GM23248 (cell line): ENCODE measurements around the gene SAMD14. TPM values are rescaled to one million over a fixed set of nuclear protein-coding genes. Genes with fewer than 3 reads are reported as not detected.
A peak's percentile ranks its signal among the peaks of the same experiment; 100 is the strongest.

ENCODE experiments used
- DNase-seq: peaks from one replicate; pipeline ENCODE4 v3.0.0-alpha.2; 2015
- H2AFZ ChIP-seq: fragments of 200-600 bp; sonication (generic); 2 replicates; pipeline ENCODE4 v1.6.1; 2016; ENCODE audit warnings: antibody characterized with exemption
- H3F3A ChIP-seq: fragments of 200-600 bp; sonication (generic); 2 replicates; pipeline ENCODE4 v1.6.1; 2016; ENCODE audit warnings: mild to moderate bottlenecking, antibody characterized with exemption, mixed run types; ENCODE audit not compliant: insufficient read depth
- H3K27ac ChIP-seq: fragments of 200-600 bp; sonication (generic); 2 replicates; pipeline ENCODE4 v1.5.1; 2016; ENCODE audit warnings: mild to moderate bottlenecking
- H3K27me3 ChIP-seq: fragments of 200-600 bp; sonication (generic); replicated peaks from 2 replicates; pipeline ENCODE4 v1.6.1; 2016; ENCODE audit warnings: mild to moderate bottlenecking; ENCODE audit not compliant: insufficient read depth
- H3K36me3 ChIP-seq: fragments of 200-600 bp; sonication (generic); 2 replicates; pipeline ENCODE4 v1.6.1; 2016; ENCODE audit warnings: low read depth, mild to moderate bottlenecking
- H3K4me1 ChIP-seq: fragments of 200-600 bp; sonication (generic); 2 replicates; pipeline ENCODE4 v1.6.1; 2016; ENCODE audit warnings: mild to moderate bottlenecking; ENCODE audit not compliant: insufficient read depth
- H3K4me2 ChIP-seq: fragments of 200-600 bp; sonication (generic); one replicate; pipeline ENCODE4 v1.6.1; 2016; ENCODE audit warnings: mild to moderate bottlenecking; ENCODE audit not compliant: unreplicated experiment
- H3K4me3 ChIP-seq: fragments of 200-600 bp; sonication (generic); 2 replicates; pipeline ENCODE4 v1.5.1; 2016; ENCODE audit warnings: mild to moderate bottlenecking
- H3K79me2 ChIP-seq: fragments of 200-600 bp; sonication (generic); 2 replicates; pipeline ENCODE4 v1.6.1; 2016; ENCODE audit warnings: mild to moderate bottlenecking; ENCODE audit not compliant: insufficient read depth
- H3K9ac ChIP-seq: fragments of 200-600 bp; sonication (generic); 2 replicates; pipeline ENCODE4 v1.6.1; 2016; ENCODE audit warnings: mild to moderate bottlenecking
- H3K9me2 ChIP-seq: fragments of 200-600 bp; sonication (generic); 2 replicates; pipeline ENCODE4 v1.6.1; 2016; ENCODE audit warnings: mixed run types, mild to moderate bottlenecking, moderate library complexity; ENCODE audit not compliant: insufficient read depth
- H3K9me3 ChIP-seq: fragments of 200-600 bp; sonication (generic); one replicate; pipeline ENCODE4 v1.6.1; 2017; ENCODE audit warnings: low read depth
- H4K20me1 ChIP-seq: fragments of 200-600 bp; sonication (generic); 2 replicates; pipeline ENCODE4 v1.6.0; 2016; ENCODE audit not compliant: insufficient read depth
- EZH2 ChIP-seq: fragments of 200-600 bp; sonication (generic); IDR thresholded peaks from 2 replicates; pipeline ENCODE4 v1.6.1; 2018; ENCODE audit warnings: antibody characterized with exemption, mild to moderate bottlenecking; ENCODE audit not compliant: insufficient read depth, poor library complexity, severe bottlenecking
- EZH2phosphoT487 ChIP-seq: fragments of 200-600 bp; sonication (generic); IDR thresholded peaks from 2 replicates; pipeline ENCODE4 v1.6.1; 2018; ENCODE audit warnings: antibody characterized with exemption, moderate library complexity, mild to moderate bottlenecking, low read depth; ENCODE audit not compliant: insufficient read depth
- WGBS, 2 experiments: methylation state at CpG; one replicate each; pipeline ENCODE4 v1.1.6; 2015 to 2017; ENCODE audit warnings: low lambda C conversion rate in 2 of 2, low coverage in 1 of 2; ENCODE audit errors: missing lambda C conversion rate in 2 of 2; 5-methylcytosine and 5-hydroxymethylcytosine counted together
- in situ Hi-C: fragments of 300-500 bp; cut with MboI; formaldehyde crosslinking; loops from 2 replicates; pipeline ENCODE4 v1.15.0; 2020
- polyA plus RNA-seq: library from polyadenylated mRNA; unstranded; fragments of >200 nt; fragmentation: Nextera tagmentation; extraction: Ambion mirVana; gene quantifications from 2 replicates; pipeline ENCODE4 v1.2.1, GENCODE V29; 2016
- total RNA-seq: library from RNA; depleted of rRNA; stranded (reverse); fragments of >200 nt; shearing (Covaris generic); gene quantifications from 2 replicates; pipeline ENCODE4 v1.2.3, GENCODE V29; 2014

Gene SAMD14
- total and polyA plus RNA-seq, 2 experiments from 2014 or later, result 1.3 to 3.0 TPM

DNA sequence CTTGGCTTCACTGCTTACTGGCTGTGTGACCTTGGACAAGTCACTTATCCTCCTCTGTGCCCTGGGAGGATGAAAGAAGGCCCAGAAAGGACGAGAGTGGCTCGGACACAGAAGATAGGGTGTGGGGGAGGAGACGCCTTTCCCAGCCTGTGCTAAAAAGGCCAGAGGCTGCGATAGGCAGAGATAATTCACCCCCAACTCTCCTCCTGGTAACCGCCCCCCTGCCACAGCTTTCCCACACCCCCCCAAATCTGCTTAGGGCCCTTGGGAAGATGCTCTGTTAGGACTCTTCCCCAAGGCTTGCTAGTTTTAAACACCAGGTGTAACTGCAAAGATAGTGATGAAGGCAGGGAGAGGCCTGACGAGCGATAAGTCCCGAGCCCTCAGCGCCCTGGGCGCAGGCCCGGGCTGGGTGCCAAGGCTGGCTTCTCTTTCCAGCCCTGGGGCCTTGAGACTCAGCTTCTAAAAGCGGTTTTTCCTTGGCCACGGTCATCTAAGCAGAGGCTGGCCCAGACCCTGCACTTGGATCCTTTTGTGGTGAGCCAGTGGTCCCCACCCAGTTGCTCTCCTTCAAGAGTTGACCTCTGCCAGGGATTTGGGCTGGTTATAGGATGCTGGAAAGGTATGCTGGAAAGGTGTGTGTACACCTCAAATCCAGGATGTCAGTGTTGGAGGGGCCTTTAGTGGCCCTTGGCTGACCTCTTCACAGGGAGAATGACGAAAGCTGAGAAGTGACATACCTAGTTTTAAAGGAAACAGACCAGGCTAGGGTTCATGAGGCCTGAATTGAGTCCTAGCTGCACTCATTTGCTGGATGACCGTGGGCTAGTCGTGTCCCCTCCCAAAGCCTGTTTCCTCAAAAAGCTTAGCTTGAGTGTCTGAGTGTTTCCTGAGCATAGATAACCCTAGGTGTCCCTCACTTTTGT, 24.0 kb upstream of the SAMD14 start:
- in situ Hi-C loops, result no loop called here
- TF ChIP-seq EZH2phosphoT487, result no peak
- no peak for TF ChIP-seq EZH2
- Histone ChIP-seq H3F3A (peaks cover 30% of the 10 kb centered on the region), H3K9me2 (no peaks in the 10 kb centered on the region), H3K4me1 (peaks cover 31% of the 10 kb centered on the region), H3K4me3 (no peak overlapping the region), H3K4me2 (no peak overlapping the region), H2AFZ (no peak overlapping the region), H4K20me1 (no peaks in the 10 kb centered on the region), H3K27ac (peak overlapping the region; percentile 24; the same call in 1 of the 2 replicates), H3K79me2 (peaks cover 18% of the 10 kb centered on the region), H3K9me3 (no peaks in the 10 kb centered on the region), H3K9ac (no peak overlapping the region), H3K36me3 (no peaks in the 10 kb centered on the region), H3K27me3 (no peaks in the 10 kb centered on the region)
- WGBS, 2 experiments, result 44 to 46% methylated on average over 16 of the region's 16 CpGs
- peak; percentile 68 for DNase-seq

DNA sequence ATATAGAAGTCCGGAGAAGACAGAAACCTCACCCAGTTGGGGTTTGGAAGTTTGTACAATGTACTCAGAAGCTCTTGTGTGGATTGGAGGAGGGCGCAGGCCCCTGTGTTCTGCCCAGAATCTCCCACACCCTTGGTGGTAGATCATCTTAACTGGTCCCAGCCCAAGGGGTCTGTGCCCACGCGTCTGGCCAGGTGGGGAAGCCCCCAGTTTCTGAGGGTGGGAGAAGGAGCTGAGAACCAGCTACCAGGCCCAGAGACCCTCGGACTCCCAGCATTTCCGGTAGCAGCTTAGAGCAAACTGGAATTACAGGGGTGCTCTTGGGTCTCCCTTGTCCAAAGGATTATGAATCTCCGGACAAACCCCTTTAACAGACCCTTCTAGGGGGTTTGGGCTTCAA, 22.8 kb upstream of the SAMD14 start:
- H3K4me3 ChIP-seq, result peak overlapping the region; percentile 83; the same call in 1 of the 2 replicates
- peaks cover 29% of the 10 kb centered on the region for H3K79me2 ChIP-seq
- DNase-seq, result no peak
- 37 to 39% methylated on average over 7 of the region's 7 CpGs for WGBS, 2 experiments
- no peak overlapping the region for H2AFZ ChIP-seq
- peak overlapping the region; percentile 97 for H3K4me2 ChIP-seq
- H3K9me2 ChIP-seq, result no peaks in the 10 kb centered on the region
- no peaks in the 10 kb centered on the region for H3K36me3 ChIP-seq
- peaks cover 31% of the 10 kb centered on the region for H3K4me1 ChIP-seq
- peak overlapping the region; percentile 78; the same call in 1 of the 2 replicates for H3K9ac ChIP-seq
- no peak overlapping the region for H3K27ac ChIP-seq
- no peak for TF ChIP-seq EZH2
- TF ChIP-seq EZH2phosphoT487, result no peak
- peaks cover 30% of the 10 kb centered on the region for H3F3A ChIP-seq
- no peaks in the 10 kb centered on the region for H3K27me3 ChIP-seq
- in situ Hi-C loops, result no loop called here
- H3K9me3 ChIP-seq, result no peaks in the 10 kb centered on the region
- no peaks in the 10 kb centered on the region for H4K20me1 ChIP-seq

DNA sequence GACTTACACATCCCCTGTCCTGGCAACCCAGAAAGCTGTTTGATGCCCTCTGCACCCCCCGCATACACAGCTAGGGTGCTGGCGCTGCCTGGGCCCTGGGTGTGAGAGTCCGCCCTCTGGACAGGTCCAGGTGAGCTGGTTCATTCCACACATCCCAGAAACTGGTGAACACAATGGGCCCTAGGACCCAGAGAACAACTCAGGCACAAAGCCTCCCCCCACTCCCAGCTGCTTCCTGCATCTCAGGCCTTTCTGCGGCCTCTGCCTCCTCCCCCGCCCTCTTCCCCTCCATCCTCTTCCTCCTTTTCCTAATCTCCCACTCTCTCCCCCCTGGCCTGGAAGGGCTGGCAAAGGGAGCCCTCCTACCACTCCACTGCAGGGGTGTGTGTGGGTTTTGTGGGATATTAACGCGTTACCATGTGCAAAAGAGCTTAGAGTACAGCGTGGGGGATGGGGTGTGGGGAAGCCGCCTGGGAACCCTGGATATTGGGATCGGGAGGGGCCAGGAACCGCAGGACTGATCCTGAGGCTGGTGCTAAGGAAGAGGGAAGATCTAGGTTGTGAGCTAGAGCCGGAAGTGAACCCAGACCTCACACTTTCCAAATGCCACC, 22.1 kb upstream of the SAMD14 start:
- H3K9me2 ChIP-seq, result no peaks in the 10 kb centered on the region
- TF ChIP-seq EZH2 (no peak), EZH2phosphoT487 (no peak)
- peaks cover 36% of the 10 kb centered on the region for H3K4me1 ChIP-seq
- H3K4me2 ChIP-seq, result peak overlapping the region; percentile 97
- H3K36me3 ChIP-seq, result no peaks in the 10 kb centered on the region
- H3K9me3 ChIP-seq, result no peaks in the 10 kb centered on the region
- peak overlapping the region; percentile 83 for H2AFZ ChIP-seq
- WGBS, 2 experiments, result 2 to 4% methylated on average over 12 of the region's 12 CpGs
- peak overlapping the region; percentile 78 for H3K9ac ChIP-seq
- peak; percentile 92 for DNase-seq
- in situ Hi-C loops, result no loop called here
- no peaks in the 10 kb centered on the region for H4K20me1 ChIP-seq
- no peaks in the 10 kb centered on the region for H3K27me3 ChIP-seq
- H3F3A ChIP-seq, result peaks cover 30% of the 10 kb centered on the region
- peaks cover 36% of the 10 kb centered on the region for H3K79me2 ChIP-seq
- peak overlapping the region; percentile 83 for H3K4me3 ChIP-seq
- peak overlapping the region; percentile 66 for H3K27ac ChIP-seq

DNA sequence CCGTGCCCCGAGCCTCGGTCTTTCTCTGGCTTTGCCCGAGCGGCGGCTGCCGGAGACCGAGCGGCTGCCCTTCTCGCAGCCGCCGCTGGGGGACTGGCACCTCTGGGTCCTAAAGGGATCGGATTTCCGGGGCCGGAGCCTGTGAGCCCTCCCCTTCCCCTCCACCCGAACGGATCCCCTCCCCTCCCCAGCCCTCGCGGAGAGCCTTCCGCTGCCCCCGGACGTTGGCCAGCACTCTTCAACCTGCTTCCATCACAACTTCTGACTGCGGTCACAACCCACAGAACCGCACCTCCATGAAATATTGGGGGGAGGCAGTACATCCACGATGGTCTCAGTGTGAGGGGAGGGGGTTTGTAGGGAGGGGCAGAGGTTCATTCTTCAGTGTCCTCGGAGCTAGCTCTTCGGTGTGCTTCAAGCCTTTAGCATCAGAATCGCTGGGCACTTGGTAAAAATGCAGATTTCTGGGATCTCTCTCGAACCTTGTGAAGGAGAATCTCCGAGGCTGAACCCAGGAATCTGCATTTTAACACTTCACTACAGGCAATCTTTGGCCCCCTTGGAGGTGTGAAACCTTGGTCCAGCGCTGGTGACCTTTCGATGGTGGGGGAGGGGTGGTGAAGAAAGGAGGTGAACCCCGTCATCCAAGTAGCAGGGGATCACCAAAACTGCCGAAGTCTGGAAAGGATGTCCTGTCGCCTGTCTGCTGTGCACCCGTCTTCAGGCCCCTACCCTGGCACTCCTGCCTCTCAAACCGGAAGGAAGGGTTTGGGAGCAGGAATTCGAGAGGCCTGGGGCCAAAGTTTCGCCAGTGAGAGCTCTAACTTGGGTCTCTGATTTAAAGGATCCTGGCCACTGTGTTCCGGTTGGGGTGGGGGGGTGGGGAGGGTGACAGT, 21.3 kb upstream of the SAMD14 start:
- Histone ChIP-seq H3K4me3 (peak overlapping the region; percentile 83), H3K27ac (peak overlapping the region; percentile 76), H3K79me2 (peaks cover 44% of the 10 kb centered on the region), H3K9me2 (no peaks in the 10 kb centered on the region), H3F3A (peaks cover 30% of the 10 kb centered on the region), H3K9me3 (no peaks in the 10 kb centered on the region), H3K4me2 (peak overlapping the region; percentile 97), H2AFZ (peak overlapping the region; percentile 63), H4K20me1 (no peaks in the 10 kb centered on the region), H3K9ac (peak overlapping the region; percentile 98), H3K4me1 (peaks cover 43% of the 10 kb centered on the region), H3K27me3 (no peaks in the 10 kb centered on the region), H3K36me3 (no peaks in the 10 kb centered on the region)
- TF ChIP-seq EZH2 (no peak), EZH2phosphoT487 (no peak)
- in situ Hi-C loops, result no loop called here
- peak; percentile 96 for DNase-seq
- 0 to 1% methylated on average over 21 to 40 of the region's 40 CpGs for WGBS, 2 experiments
